Measurements from ENCODE around the gene PRF1. TPM values are rescaled to one million over a fixed set of nuclear protein-coding genes. Genes with fewer than 3 reads are reported as not detected.

The PRF1 gene
- total and polyA plus RNA-seq, 2 of the 13 experiments (the other 11 are each of a cell fraction or from before 2014, with no cell fraction given) = 1.00 to 1.4 TPM

DNA sequence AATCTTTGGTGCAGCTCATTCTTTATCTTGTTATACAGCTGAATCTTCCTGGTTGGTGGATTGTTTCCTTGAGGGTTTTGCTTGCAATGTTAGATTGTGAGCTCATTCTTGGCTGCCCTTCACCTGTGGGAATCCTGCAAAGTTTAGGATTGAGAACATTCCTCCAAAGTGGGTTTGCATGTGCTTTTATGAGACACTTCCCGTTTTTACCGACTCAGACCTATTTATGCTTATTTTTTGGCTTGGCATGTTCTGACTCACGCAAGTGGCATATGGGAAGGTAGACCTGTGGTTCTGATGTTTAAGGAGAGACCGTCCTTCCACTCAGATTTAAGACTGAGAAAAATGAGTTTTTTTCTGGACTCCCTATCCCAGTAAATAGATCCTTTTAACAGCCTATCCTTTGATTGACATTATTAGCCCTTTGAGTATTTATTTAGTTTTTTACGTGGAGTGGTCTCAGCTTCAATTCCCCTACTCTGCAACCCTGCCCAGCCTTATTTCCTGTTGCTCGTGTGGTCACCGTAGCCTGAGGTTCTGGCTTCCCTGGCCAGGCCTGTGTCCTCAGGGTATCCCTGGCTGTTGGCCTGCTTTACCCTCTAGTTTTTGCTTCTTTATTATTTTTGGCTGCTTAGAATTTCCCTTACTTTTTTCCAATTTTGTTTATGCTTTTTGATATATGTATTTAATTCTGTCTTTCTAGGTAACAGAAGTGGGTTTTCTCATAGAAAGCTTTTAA is 13.4 kb upstream of the PRF1 start (continued):
- TF ChIP-seq, protein P1, sequence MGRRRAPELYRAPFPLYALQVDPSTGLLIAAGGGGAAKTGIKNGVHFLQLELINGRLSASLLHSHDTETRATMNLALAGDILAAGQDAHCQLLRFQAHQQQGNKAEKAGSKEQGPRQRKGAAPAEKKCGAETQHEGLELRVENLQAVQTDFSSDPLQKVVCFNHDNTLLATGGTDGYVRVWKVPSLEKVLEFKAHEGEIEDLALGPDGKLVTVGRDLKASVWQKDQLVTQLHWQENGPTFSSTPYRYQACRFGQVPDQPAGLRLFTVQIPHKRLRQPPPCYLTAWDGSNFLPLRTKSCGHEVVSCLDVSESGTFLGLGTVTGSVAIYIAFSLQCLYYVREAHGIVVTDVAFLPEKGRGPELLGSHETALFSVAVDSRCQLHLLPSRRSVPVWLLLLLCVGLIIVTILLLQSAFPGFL (CRISPR knock-in tag; IDR thresholded peaks at IDR 0.05) = no peak
- TF ChIP-seq, protein P2, sequence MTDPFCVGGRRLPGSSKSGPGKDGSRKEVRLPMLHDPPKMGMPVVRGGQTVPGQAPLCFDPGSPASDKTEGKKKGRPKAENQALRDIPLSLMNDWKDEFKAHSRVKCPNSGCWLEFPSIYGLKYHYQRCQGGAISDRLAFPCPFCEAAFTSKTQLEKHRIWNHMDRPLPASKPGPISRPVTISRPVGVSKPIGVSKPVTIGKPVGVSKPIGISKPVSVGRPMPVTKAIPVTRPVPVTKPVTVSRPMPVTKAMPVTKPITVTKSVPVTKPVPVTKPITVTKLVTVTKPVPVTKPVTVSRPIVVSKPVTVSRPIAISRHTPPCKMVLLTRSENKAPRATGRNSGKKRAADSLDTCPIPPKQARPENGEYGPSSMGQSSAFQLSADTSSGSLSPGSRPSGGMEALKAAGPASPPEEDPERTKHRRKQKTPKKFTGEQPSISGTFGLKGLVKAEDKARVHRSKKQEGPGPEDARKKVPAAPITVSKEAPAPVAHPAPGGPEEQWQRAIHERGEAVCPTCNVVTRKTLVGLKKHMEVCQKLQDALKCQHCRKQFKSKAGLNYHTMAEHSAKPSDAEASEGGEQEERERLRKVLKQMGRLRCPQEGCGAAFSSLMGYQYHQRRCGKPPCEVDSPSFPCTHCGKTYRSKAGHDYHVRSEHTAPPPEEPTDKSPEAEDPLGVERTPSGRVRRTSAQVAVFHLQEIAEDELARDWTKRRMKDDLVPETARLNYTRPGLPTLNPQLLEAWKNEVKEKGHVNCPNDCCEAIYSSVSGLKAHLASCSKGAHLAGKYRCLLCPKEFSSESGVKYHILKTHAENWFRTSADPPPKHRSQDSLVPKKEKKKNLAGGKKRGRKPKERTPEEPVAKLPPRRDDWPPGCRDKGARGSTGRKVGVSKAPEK (CRISPR knock-in tag; IDR thresholded peaks at IDR 0.05; ENCODE audit: borderline replicate concordance) = no peak
- no peak for TF ChIP-seq JDP2 (CRISPR knock-in tag; IDR thresholded peaks at IDR 0.05; ENCODE audit: borderline replicate concordance)
- TF ChIP-seq TGIF2 (CRISPR knock-in tag; IDR thresholded peaks at IDR 0.05) = no peak
- TF ChIP-seq, protein P3, sequence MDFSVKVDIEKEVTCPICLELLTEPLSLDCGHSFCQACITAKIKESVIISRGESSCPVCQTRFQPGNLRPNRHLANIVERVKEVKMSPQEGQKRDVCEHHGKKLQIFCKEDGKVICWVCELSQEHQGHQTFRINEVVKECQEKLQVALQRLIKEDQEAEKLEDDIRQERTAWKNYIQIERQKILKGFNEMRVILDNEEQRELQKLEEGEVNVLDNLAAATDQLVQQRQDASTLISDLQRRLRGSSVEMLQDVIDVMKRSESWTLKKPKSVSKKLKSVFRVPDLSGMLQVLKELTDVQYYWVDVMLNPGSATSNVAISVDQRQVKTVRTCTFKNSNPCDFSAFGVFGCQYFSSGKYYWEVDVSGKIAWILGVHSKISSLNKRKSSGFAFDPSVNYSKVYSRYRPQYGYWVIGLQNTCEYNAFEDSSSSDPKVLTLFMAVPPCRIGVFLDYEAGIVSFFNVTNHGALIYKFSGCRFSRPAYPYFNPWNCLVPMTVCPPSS (IDR thresholded peaks at IDR 0.05) = no peak
- no peak for TF ChIP-seq TCF12 (IDR thresholded peaks at IDR 0.05)
- TF ChIP-seq TCF12 (CRISPR knock-in tag; IDR thresholded peaks at IDR 0.05) = no peak
- TF ChIP-seq, protein P4, sequence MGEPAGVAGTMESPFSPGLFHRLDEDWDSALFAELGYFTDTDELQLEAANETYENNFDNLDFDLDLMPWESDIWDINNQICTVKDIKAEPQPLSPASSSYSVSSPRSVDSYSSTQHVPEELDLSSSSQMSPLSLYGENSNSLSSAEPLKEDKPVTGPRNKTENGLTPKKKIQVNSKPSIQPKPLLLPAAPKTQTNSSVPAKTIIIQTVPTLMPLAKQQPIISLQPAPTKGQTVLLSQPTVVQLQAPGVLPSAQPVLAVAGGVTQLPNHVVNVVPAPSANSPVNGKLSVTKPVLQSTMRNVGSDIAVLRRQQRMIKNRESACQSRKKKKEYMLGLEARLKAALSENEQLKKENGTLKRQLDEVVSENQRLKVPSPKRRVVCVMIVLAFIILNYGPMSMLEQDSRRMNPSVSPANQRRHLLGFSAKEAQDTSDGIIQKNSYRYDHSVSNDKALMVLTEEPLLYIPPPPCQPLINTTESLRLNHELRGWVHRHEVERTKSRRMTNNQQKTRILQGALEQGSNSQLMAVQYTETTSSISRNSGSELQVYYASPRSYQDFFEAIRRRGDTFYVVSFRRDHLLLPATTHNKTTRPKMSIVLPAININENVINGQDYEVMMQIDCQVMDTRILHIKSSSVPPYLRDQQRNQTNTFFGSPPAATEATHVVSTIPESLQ (CRISPR knock-in tag; conservative IDR thresholded peaks at IDR 0.05) = no peak
